Measurements from ENCODE around the gene SSH2.

- TF ChIP-seq EP300 (IDR thresholded peaks at IDR 0.05) (no peak), CTCF (IDR thresholded peaks at IDR 0.05) (no peak)
Measured at GRCh38 chr17:29891131-29891530, 38.9 kb downstream of the SSH2 start.
